Measurements from ENCODE around the gene AURKA. TPM values are rescaled to one million over a fixed set of nuclear protein-coding genes. Genes with fewer than 3 reads are reported as not detected.

AURKA gene
- total and polyA plus RNA-seq, 9 of the 15 experiments (the other 6 are each of a cell fraction or from before 2014, with no cell fraction given): 72.7 to 162 (median 113) TPM

- no TSS peak for BruUV-seq (replicated peaks)
- intact Hi-C loops (cut with micrococcal nuclease): loop anchor here (2.0 to 5.0 kb wide), 4 partner anchors 95 to 1695 kb away; partner anchors contain the start of gene MC3R
- H3K79me2 ChIP-seq (ENCODE audit: control insufficient read depth, insufficient read depth, low read length): no peaks in the 10 kb centered on the region
- peak overlapping the region in 1 of 2 experiments; percentile 55; a peak in 1 of 4 replicates for H3K9ac ChIP-seq (ENCODE audit: insufficient read depth in 1 of 2, low read depth in 2 of 2, low read length in 2 of 2)
- H3K9me1 ChIP-seq (ENCODE audit: control insufficient read depth, insufficient read depth, low read length): no peaks in the 10 kb centered on the region
- ChIA-PET POLR2A (interaction anchor here (0.6 to 0.9 kb wide), 2 partner anchors 15 to 41 kb away, joined by 3 to 4 read pairs; partner anchors contain the start of gene FAM210B), CTCF (ENCODE audit: low intra/inter-chr PET ratio) (interaction anchor here (0.7 to 0.8 kb wide), 4 partner anchors 95 to 1694 kb away, joined by 3 to 5 read pairs (median 4); partner anchors contain the start of gene MC3R)
- no peaks in the 10 kb centered on the region for H3K9me3 ChIP-seq (replicated peaks; ENCODE audit: control insufficient read depth, insufficient read depth, low read depth, low read length)
- peak overlapping the region; percentile 58 for H3K4me2 ChIP-seq (ENCODE audit: insufficient read depth, low read length)
- no peak overlapping the region for H3K4me3 ChIP-seq
- WGBS (ENCODE audit: insufficient coverage, low coverage, missing lambda C conversion rate): 5% methylated on average over 39 of the region's 41 CpGs
- peaks cover 0 to 6% of the 10 kb centered on the region in 2 experiments; a peak in 2 of 5 replicates for H3K4me1 ChIP-seq (replicated peaks in 1 of 2; ENCODE audit: control insufficient read depth in 2 of 2, insufficient read depth in 2 of 2, low read length in 2 of 2)
- peak; percentile 100 for ATAC-seq
- no peaks in the 10 kb centered on the region for H3K36me3 ChIP-seq (ENCODE audit: control insufficient read depth, insufficient read depth, low read length)
- in situ Hi-C loops (cut with MboI): loop anchor here (10.0 kb wide), 2 partner anchors 89 to 1659 kb away; no protein-coding TSS in a partner anchor
- no peak for FAIRE-seq
- H3K27me3 ChIP-seq (ENCODE audit: control insufficient read depth in 2 of 2, insufficient read depth in 2 of 2, low read length in 2 of 2): peaks cover 3 to 20% of the 10 kb centered on the region in 2 experiments; a peak in 2 of 5 replicates
- no peaks in the 10 kb centered on the region for H4K20me1 ChIP-seq (replicated peaks; ENCODE audit: control insufficient read depth, insufficient read depth, low read length)
- DNase-seq (ENCODE audit: extremely low read depth in 1 of 4, low spot score in 3 of 4): peak; percentile 76 to 83 (median 82)
- no peak overlapping the region for H3K27ac ChIP-seq (ENCODE audit: extremely low read depth, low read depth, low read length)
- peak overlapping the region; percentile 64 for H2AFZ ChIP-seq (ENCODE audit: low read depth, low read length)
- TF ChIP-seq JUND (IDR thresholded peaks at IDR 0.05; ENCODE audit: borderline replicate concordance, low read depth, low read length) (peak; percentile 26; the same call in 1 of the 2 replicates), JUND (tag; IDR thresholded peaks at IDR 0.05; ENCODE audit: borderline replicate concordance, low read depth, low read length) (no peak), FOXP1 (CRISPR knock-in tag; IDR thresholded peaks at IDR 0.05) (no peak), SREBF1 (IDR thresholded peaks at IDR 0.05; ENCODE audit: borderline replicate concordance, low read depth, low read length) (no peak), RAD21 (CRISPR knock-in tag; conservative IDR thresholded peaks at IDR 0.05 in 1 of 2, IDR thresholded peaks at IDR 0.05 in 1 of 2) (peak; percentile 72 to 90), CBX5 (IDR thresholded peaks at IDR 0.05; ENCODE audit: borderline replicate concordance, low read depth) (0 out of 2 replicates have a peak, but pooled peaks have one; percentile 45), ATF7 (IDR thresholded peaks at IDR 0.05) (0 out of 2 replicates have a peak, but pooled peaks have one; percentile 20), E4F1 (CRISPR knock-in tag; IDR thresholded peaks at IDR 0.05; ENCODE audit: borderline replicate concordance) (no peak), ZNF354B (CRISPR knock-in tag; IDR thresholded peaks at IDR 0.05) (no peak), MLLT1 (IDR thresholded peaks at IDR 0.05) (no peak), TFAP4 (CRISPR knock-in tag; IDR thresholded peaks at IDR 0.05; ENCODE audit: borderline replicate concordance) (peak; percentile 30; the same call in 1 of the 2 replicates), GATAD2B (IDR thresholded peaks at IDR 0.05; ENCODE audit: borderline replicate concordance) (no peak), SMARCE1 (IDR thresholded peaks at IDR 0.05) (no peak), BRD4 (IDR thresholded peaks at IDR 0.05) (no peak), ZBTB7A (IDR thresholded peaks at IDR 0.05; ENCODE audit: borderline replicate concordance, control insufficient read depth, low read depth, low read length) (peak; percentile 88; the same call in 1 of the 2 replicates), ZNF589 (CRISPR knock-in tag; IDR thresholded peaks at IDR 0.05; ENCODE audit: low read depth) (no peak)
Observed at GRCh38 chr20:56343861-56344381, 48.1 kb downstream of the AURKA start.

All from K562 (cell line).